ENCODE data around the gene CCDC174.

- TF ChIP-seq, protein P1, sequence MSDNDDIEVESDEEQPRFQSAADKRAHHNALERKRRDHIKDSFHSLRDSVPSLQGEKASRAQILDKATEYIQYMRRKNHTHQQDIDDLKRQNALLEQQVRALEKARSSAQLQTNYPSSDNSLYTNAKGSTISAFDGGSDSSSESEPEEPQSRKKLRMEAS (IDR thresholded peaks at IDR 0.05; ENCODE audit: low read depth, low read length): no peak
- TF ChIP-seq, protein P2, sequence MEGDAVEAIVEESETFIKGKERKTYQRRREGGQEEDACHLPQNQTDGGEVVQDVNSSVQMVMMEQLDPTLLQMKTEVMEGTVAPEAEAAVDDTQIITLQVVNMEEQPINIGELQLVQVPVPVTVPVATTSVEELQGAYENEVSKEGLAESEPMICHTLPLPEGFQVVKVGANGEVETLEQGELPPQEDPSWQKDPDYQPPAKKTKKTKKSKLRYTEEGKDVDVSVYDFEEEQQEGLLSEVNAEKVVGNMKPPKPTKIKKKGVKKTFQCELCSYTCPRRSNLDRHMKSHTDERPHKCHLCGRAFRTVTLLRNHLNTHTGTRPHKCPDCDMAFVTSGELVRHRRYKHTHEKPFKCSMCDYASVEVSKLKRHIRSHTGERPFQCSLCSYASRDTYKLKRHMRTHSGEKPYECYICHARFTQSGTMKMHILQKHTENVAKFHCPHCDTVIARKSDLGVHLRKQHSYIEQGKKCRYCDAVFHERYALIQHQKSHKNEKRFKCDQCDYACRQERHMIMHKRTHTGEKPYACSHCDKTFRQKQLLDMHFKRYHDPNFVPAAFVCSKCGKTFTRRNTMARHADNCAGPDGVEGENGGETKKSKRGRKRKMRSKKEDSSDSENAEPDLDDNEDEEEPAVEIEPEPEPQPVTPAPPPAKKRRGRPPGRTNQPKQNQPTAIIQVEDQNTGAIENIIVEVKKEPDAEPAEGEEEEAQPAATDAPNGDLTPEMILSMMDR (IDR thresholded peaks at IDR 0.05; ENCODE audit: low read depth, low read length): no peak
Observed at GRCh38 chr3:14698601-14699244, 47.2 kb downstream of the CCDC174 start.
